Measurements from ENCODE around the gene NUDT21.

The NUDT21 gene

GRCh38 chr16:56462064-56462796, 11.1 kb upstream of the NUDT21 start:
- no peak for DNase-seq (ENCODE audit: low read depth, low spot score)

GRCh38 chr16:56460101-56460500, 9.0 kb upstream of the NUDT21 start:
- DNase-seq (ENCODE audit: low read depth, low spot score): no peak

GRCh38 chr16:56457927-56458470, 6.9 kb upstream of the NUDT21 start:
- no peak for DNase-seq (ENCODE audit: low read depth, low spot score)

DNA sequence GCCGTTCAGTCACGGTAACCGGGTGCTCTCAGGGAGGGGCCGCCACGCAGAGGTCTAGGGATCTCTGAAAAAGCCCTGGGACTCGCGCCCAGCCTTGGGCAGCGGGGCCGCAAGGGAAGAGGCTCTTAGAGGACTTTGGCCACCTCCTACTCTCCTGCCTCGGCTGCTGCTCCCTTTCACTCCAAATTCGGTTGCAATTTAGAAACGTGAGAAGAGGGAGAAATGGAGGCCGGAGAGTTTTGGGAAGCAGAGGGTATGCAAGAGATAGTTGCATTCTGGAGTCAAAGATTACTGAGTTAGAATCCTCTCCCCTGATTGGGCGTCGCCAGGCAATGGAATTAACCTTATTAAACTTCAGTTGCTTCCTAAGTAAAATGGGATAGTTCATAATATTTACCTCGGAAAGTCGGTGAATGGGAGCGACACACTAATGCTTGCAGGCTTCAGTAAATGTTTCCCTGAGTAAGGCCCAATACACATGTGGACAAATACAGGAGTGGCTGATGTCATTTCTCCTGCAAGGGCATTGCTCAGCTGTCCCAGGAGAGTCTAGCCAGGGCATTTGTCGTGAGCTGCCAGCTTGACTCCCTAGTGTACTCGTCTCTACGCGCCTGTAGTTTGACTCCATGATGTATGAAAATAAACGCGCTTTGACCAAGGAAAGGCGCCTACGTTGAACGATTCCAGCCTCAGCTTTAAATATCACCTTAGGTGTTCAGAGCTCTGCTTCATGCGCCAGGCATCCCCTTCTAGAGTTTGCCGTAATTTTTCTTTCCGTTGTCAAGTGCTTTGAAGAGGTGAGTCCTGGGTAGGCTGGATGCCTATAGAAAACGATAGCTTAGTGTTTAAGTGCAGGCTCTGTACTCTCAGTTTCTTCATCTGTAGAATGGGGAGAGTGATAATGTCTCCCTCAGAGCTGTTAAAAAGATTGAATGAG, 889 bp upstream of the NUDT21 start:
- DNase-seq (ENCODE audit: low read depth, low spot score): no peak

- DNase-seq (ENCODE audit: low read depth, low spot score): no peak
These were observed 702 bp downstream of the NUDT21 start for GRCh38 chr16:56450275-56450985.

- DNase-seq (ENCODE audit: low read depth, low spot score): no peak
These were observed 3.1 kb downstream of the NUDT21 start for GRCh38 chr16:56448005-56448404.

- DNase-seq (ENCODE audit: low read depth, low spot score): no peak
These were observed 3.8 kb downstream of the NUDT21 start for GRCh38 chr16:56447286-56447685.

DNA sequence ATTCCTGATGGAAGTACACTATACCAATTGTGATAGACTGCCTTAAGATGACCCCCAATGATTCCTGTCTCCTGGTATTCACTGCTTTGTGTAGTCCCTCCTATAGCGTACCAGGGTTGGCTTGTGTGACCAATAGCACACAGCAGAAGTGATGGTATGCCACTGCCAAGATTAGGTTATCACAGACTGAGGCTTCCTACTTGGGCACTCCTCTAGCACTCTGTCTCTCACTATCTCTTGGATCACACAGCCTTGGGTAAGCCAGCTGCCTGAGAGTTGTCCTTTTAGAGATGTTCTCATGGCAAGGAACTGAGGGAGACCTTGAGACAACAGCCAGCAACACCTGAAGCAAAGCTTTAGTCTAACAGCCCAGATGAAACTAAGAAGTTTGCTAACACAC, 13.1 kb downstream of the NUDT21 start:
- DNase-seq (ENCODE audit: low read depth, low spot score): no peak

GRCh38 chr16:56436258-56436657, 14.9 kb downstream of the NUDT21 start:
- DNase-seq (ENCODE audit: low read depth, low spot score): no peak

GRCh38 chr16:56428091-56428490, 23.0 kb downstream of the NUDT21 start:
- DNase-seq (ENCODE audit: low read depth, low spot score): no peak

DNA sequence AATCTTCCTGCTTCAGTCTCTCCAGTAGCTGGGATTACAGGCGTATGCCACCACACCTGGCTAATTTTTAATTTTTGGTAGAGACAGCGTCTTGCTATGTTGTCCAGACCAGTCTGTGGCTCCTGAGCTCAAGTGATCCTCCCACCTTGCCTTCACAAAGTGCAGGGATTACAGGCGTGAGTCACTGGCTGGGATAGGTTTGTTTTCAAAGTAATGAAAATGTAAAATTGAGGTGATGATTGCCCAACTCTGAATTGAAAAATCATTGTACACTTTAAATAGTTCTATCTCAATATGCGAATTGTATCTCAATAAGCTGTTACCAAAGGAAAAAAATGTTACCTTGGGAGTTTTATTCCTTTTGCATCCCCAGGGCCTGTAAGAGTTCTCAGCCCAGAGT, 24.5 kb downstream of the NUDT21 start:
- DNase-seq (ENCODE audit: low read depth, low spot score): no peak

GRCh38 chr16:56425439-56425832, 25.7 kb downstream of the NUDT21 start, which contains the start of gene AMFR:
AMFR (minus strand) TSS chr16:56425545; CDS start chr16:56425327, 218 bp downstream.
- no peak for DNase-seq (ENCODE audit: low read depth, low spot score)

DNA sequence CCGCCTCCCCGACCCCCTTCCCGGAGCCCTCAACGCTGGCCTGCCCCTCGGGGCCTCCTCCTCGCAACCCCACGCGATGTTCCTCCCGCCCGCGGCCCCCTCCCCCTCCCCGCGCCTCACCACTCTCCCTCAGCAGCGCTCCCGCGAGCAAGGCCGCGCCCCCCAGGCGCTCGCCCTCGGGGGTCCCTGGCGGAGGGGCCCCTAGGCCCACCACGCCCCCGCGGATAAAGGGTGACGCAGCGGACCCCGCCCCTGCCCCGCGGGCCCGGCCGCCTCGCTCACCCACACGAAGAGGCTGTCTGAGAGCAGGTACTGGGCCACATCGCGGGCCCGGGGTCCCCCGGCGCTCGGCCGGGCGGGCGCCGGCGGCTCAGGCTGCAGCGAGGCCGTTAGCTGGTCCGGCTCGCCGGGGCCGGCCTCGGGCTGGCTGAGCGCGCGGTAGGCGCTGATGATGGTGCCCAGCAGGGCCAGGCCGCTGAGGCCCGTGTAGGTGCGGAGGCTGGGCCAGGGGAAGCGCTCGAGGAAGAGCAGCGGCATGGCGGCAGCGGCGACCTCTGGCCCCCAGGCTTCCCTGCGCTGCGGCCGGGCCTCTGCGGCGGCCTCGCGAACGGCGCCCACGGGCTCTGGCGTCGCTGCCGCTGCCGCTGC, 26.2 kb downstream of the NUDT21 start:
- no peak for DNase-seq (ENCODE audit: low read depth, low spot score)

- DNase-seq (ENCODE audit: low read depth, low spot score): no peak
These were observed 26.7 kb downstream of the NUDT21 start for GRCh38 chr16:56424404-56424764.

DNA sequence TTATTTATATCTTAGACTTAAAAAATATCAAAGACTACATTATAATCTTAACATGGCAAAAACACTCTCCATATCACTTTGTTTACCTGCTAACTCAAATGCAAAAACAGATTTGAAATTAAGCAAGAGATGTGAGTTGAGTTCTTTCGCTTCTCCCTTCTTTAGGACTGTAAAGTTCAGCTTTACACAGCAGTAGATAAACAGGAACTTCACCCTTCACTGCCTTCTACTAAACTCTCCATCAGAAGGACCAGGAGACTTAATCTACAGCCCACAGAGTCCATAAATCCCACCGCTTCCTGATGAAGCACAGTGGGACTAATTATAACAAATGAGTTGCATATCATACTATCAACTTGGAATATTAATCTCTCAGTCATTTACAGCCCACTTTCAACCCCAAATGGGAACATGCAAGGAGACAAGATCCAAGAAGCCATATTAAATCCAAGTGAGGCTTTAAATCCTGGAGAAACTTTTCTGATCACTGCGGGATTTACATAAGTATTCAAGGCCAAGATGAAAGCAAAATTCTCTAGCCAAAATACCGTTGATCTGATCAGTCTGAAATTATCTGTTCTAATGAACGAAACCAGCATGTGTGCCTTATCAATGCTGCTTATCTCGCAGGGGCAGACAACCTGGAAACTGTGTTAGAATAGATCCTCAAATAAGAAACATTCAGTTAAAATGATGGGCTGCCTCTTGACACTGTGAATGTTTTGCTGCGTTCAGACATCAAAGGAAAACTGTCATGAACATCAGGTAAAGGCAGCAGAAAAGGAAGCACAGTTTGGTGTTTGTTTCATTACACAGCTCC, 27.3 kb downstream of the NUDT21 start:
- DNase-seq (ENCODE audit: low read depth, low spot score): no peak

DNA sequence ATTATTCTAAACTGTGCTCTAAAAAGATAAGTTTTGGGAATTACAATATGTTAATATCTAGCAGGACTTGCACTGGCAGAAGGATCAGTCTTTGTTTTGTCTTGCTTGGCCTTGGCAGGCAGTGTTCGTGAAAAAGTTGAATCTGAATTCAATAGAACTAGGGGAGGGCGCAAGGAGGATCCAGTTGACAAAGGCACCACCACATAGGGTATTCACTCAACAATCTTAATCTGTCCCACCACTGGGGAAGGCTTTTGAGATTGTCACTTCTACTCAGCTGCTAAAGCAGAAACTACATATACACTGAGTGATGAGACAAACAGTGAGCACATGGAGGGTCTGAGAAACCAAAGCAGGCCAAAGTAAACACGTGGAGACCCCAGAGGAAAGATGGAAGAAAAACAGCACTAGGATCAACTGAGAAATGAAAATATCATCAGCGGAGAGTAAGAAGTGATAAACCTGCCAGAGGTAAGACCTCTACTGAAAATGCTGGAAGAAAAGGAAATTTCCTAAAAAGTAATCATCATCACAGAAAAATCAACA, 28.2 kb downstream of the NUDT21 start:
- no peak for DNase-seq (ENCODE audit: low read depth, low spot score)

DNA sequence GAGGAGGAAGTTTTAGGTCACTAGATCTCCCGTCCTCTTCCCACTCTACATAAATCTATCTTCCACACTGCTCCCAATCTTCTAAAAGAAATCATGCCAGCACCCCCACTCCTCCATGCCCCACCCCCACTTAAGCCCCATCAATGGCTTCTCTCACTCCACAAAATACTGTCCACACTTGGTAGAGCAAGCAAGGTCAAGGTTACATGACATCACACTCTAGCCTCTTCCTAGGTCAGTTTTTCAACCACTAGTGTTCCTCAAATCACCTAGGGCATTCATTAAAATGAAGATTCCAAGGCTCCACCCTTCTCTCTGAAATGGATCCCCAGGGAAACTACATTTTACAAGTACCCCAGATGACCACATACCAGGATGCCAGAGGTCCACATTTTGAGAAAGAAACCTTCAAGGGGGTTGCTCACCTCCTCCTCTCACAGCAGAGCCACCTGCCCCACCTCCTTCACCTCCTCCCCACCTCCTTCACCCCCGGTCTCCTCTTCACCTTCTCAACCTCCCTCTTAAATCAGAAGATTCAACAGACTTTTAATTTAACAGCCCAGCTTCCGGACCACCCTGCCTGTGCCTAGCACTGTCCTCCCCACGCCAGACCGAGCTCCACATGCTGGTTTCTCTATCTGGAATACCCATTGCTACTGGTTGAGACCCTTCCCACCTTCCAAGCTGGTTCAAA, 29.0 kb downstream of the NUDT21 start:
- DNase-seq (ENCODE audit: low read depth, low spot score): no peak

DNA sequence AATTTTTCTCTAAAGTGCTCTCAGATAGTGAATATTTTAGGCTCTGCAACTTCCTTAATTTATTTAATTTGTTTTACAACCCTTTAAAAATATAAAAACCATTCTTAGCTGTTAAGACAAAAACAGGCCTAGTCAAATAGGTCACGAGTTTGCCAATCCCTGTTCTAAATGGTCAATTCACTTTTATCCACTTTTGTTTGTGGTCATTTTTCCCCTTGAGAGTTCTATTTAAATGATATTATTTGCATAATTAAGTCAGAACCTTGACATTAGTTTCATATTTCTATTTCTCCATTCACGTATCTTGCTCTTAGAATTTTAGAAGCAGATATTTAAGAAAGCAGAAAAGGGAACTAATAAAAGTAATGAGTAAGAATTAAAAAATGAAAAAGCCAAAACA, 29.8 kb downstream of the NUDT21 start:
- DNase-seq (ENCODE audit: low read depth, low spot score): no peak

DNA sequence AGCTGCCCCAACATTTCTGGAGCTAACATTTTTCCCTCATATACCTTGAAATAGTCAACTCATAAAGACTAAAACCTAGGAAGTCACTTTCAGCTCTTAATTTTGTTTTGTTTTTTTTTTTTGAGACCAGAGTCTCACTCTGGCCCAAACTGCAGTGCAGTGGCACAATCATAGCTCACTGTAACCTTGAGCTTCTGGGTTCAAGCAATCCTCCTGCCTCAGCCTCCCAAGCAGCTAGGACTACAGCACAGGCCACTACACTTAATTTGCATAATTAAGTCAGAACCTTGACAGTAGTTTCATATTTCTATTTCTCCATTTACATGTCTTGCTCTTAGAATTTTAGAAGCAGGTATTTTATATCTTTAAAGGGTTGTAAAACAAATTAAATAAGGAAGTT, 30.5 kb downstream of the NUDT21 start:
- no peak for DNase-seq (ENCODE audit: low read depth, low spot score)
